Smooth muscle cell (in vitro differentiated cells): Measurements from ENCODE around the gene MAP1S. TPM values are rescaled to one million over a fixed set of nuclear protein-coding genes. Genes with fewer than 3 reads are reported as not detected.

Experiments used
- DNase-seq: peaks from one replicate; lab custom pipeline; 2025; ENCODE audit not compliant: unreplicated experiment; lab: John Stamatoyannopoulos, UW
- H2AFZ ChIP-seq: fragments of 200-600 bp; sonication (generic); 2 replicates; pipeline ENCODE4 v1.6.0; 2016; ENCODE audit warnings: antibody characterized with exemption, low read depth, mild to moderate bottlenecking
- H3F3A ChIP-seq: fragments of 200-600 bp; sonication (generic); 2 replicates; pipeline ENCODE4 v1.6.0; 2017; ENCODE audit warnings: antibody characterized with exemption, low read depth
- H3K27ac ChIP-seq: fragments of 200-600 bp; sonication (generic); 2 replicates; pipeline ENCODE4 v1.5.1; 2016; ENCODE audit warnings: low read depth, mild to moderate bottlenecking
- H3K27me3 ChIP-seq: fragments of 200-600 bp; sonication (generic); 2 replicates; pipeline ENCODE4 v1.6.1; 2016; ENCODE audit warnings: low read depth, mild to moderate bottlenecking
- H3K36me3 ChIP-seq: fragments of 200-600 bp; sonication (generic); 2 replicates; pipeline ENCODE4 v1.5.1; 2016; ENCODE audit warnings: low read depth
- H3K4me1 ChIP-seq: fragments of 200-600 bp; sonication (generic); 2 replicates; pipeline ENCODE4 v1.5.1; 2016; ENCODE audit warnings: low read depth
- H3K4me2 ChIP-seq: fragments of 200-600 bp; sonication (generic); 2 replicates; pipeline ENCODE4 v1.6.0; 2016; ENCODE audit warnings: mild to moderate bottlenecking
- H3K4me3 ChIP-seq: fragments of 200-600 bp; sonication (generic); 2 replicates; pipeline ENCODE4 v1.5.1; 2016; ENCODE audit warnings: mild to moderate bottlenecking
- H3K79me2 ChIP-seq: fragments of 200-600 bp; sonication (generic); 2 replicates; pipeline ENCODE4 v1.6.0; 2016; ENCODE audit warnings: low read depth, mild to moderate bottlenecking
- H3K9ac ChIP-seq: fragments of 200-600 bp; sonication (generic); 2 replicates; pipeline ENCODE4 v1.6.0; 2016; ENCODE audit warnings: low read depth
- H3K9me3 ChIP-seq: fragments of 200-600 bp; sonication (generic); replicated peaks from 2 replicates; pipeline ENCODE4 v1.5.1; 2016; ENCODE audit warnings: low read depth
- H4K20me1 ChIP-seq: fragments of 200-600 bp; sonication (generic); 2 replicates; pipeline ENCODE4 v1.6.0; 2016; ENCODE audit warnings: low read depth
- WGBS: methylation state at CpG from one replicate; pipeline ENCODE4 v1.1.7; 2016; ENCODE audit warnings: low lambda C conversion rate; 5-methylcytosine and 5-hydroxymethylcytosine counted together
- polyA plus RNA-seq: library from polyadenylated mRNA; unstranded; fragments of >200 nt; fragmentation: Nextera tagmentation; extraction: Ambion mirVana; gene quantifications from 2 replicates; pipeline ENCODE4 v1.2.1, GENCODE V29; 2016
- total RNA-seq: library from RNA; depleted of rRNA; stranded (reverse); fragments of >200 nt; gene quantifications from 2 replicates; pipeline ENCODE4 v1.2.3, GENCODE V29; 2014
- TF ChIP-seq, protein P1 (sequence below): fragments of 200-600 bp; sonication (generic); IDR thresholded peaks from 2 replicates; pipeline ENCODE4 v1.5.1; 2017; ENCODE audit warnings: borderline replicate concordance, mild to moderate bottlenecking, antibody characterized with exemption; ENCODE audit not compliant: insufficient read depth, poor library complexity, severe bottlenecking

MAP1S gene
- total and polyA plus RNA-seq, 2 experiments from 2014 or later: 10.2 to 62.1 TPM

DNA sequence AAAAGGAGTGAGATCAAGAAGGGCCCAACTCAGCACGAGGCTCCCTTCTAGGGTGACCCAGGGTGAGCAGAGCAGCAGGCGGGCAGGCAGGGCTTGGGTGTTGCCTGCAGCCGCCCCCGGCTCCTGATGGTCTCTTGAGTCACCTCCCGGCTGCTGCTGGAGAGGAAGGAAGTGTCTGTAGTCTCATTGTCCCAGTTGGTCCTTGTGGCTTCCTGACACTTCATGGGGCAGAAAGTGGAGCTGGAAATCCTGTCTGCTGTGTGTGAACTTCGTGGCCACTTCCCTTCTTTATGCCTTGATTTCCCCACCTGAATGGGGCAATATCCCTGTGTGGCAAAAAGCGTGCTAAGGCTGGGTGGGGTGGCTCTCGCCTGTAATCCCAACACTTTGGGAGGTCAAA is 2.5 kb downstream of the MAP1S start:
- TF ChIP-seq, protein P1, sequence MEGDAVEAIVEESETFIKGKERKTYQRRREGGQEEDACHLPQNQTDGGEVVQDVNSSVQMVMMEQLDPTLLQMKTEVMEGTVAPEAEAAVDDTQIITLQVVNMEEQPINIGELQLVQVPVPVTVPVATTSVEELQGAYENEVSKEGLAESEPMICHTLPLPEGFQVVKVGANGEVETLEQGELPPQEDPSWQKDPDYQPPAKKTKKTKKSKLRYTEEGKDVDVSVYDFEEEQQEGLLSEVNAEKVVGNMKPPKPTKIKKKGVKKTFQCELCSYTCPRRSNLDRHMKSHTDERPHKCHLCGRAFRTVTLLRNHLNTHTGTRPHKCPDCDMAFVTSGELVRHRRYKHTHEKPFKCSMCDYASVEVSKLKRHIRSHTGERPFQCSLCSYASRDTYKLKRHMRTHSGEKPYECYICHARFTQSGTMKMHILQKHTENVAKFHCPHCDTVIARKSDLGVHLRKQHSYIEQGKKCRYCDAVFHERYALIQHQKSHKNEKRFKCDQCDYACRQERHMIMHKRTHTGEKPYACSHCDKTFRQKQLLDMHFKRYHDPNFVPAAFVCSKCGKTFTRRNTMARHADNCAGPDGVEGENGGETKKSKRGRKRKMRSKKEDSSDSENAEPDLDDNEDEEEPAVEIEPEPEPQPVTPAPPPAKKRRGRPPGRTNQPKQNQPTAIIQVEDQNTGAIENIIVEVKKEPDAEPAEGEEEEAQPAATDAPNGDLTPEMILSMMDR: no peak
- Histone ChIP-seq H3K9ac (no peak overlapping the region), H3K79me2 (peaks cover 24% of the 10 kb centered on the region), H3K27me3 (no peaks in the 10 kb centered on the region), H3K4me1 (peaks cover 13% of the 10 kb centered on the region), H3F3A (no peaks in the 10 kb centered on the region), H3K4me2 (peak overlapping the region; percentile 19), H2AFZ (no peak overlapping the region), H3K9me3 (no peaks in the 10 kb centered on the region), H3K36me3 (no peaks in the 10 kb centered on the region), H4K20me1 (peaks cover 35% of the 10 kb centered on the region), H3K4me3 (no peak overlapping the region), H3K27ac (no peak overlapping the region)
- WGBS: 68% methylated on average over 8 of the region's 8 CpGs
- DNase-seq: no peak

DNA sequence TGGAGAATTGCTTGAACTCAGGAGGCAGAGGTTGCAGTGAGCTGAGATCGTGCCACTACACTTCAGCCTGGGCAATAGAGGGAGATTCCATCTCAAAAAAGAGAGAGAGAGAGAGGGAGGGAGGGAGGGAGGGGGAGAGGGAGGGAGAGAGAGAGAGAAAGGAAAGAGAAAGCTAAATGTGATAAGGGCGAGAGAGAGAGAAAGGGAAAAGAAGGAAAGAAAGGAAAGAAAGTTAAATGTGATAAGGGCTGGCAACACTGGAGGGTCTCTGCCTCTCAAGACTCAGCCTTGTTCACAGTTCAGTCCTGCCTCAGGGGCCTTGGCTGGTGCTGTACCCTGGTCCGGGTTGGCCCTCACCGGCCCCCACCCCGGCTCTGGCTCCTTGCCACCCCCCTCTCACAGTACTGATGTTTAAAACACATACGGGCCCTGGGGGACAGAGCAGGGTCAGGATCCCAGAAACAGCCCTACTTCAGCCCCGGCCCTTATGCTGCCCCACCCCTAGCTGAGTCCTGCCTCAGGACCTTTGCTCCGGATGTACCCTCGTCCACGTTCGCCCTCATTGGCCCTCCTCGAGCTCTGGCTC is 3.5 kb downstream of the MAP1S start:
- DNase-seq: no peak
- Histone ChIP-seq H3K9ac (no peak overlapping the region), H2AFZ (no peak overlapping the region), H3K9me3 (no peaks in the 10 kb centered on the region), H3K4me2 (no peak overlapping the region), H3K27me3 (no peaks in the 10 kb centered on the region), H3K27ac (no peak overlapping the region), H3K4me1 (peaks cover 13% of the 10 kb centered on the region), H4K20me1 (peaks cover 39% of the 10 kb centered on the region), H3K79me2 (peaks cover 28% of the 10 kb centered on the region), H3K4me3 (no peak overlapping the region), H3K36me3 (no peaks in the 10 kb centered on the region), H3F3A (no peaks in the 10 kb centered on the region)
- TF ChIP-seq, protein P1: no peak
- WGBS: 95% methylated on average over 11 of the region's 12 CpGs

DNA sequence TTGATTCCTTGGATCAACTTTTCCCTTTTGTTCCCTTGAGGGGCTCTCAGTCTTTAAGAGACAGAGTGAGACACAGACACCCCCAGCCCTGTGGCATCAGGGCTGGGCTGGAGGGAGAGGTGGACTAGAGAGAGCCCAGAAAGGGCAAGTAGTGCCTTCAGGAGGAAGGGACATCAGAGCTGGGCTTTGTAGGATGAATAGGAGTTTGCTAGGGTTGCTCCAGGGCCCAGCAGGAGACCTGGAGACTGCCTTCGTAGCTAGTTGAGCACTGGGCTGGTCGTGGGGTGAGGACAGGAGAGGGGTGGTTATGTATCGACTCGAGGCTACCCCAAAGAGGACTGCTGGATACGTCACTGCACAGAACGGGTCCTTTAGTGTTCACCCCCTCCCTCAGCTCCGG is 5.4 kb downstream of the MAP1S start:
- TF ChIP-seq, protein P1: no peak
- H3K4me2 ChIP-seq: no peak overlapping the region
- no peak overlapping the region for H3K9ac ChIP-seq
- no peak overlapping the region for H3K4me3 ChIP-seq
- H3K36me3 ChIP-seq: no peaks in the 10 kb centered on the region
- H3K79me2 ChIP-seq: peaks cover 34% of the 10 kb centered on the region
- no peak overlapping the region for H2AFZ ChIP-seq
- no peak for DNase-seq
- H4K20me1 ChIP-seq: peaks cover 53% of the 10 kb centered on the region
- no peaks in the 10 kb centered on the region for H3K9me3 ChIP-seq
- no peaks in the 10 kb centered on the region for H3K27me3 ChIP-seq
- H3F3A ChIP-seq: no peaks in the 10 kb centered on the region
- WGBS: 97% methylated on average over 7 of the region's 7 CpGs
- no peak overlapping the region for H3K27ac ChIP-seq
- H3K4me1 ChIP-seq: peaks cover 8% of the 10 kb centered on the region
